Adrenal gland (tissue), 5 donors: ENCODE measurements around the gene ADAMTS13.

Experiments
- CTCF ChIP-seq, 6 experiments: fragments of 450-650 bp in 4 of 6; fragments of 200-600 bp in 2 of 6; sonication (generic) in 1 of 6; IDR thresholded peaks; 1 replicate in 5 of 6; 2 replicates in 1 of 6; pipeline versions ENCODE4 v1.5.1 to v1.8.0; 2016 to 2021; ENCODE audit warnings: antibody characterized with exemption in 6 of 6, mild to moderate bottlenecking in 2 of 6, moderate library complexity in 1 of 6
- POLR2A ChIP-seq, 2 donors: fragments of 450-650 bp; IDR thresholded peaks; one replicate each; pipeline ENCODE4 v1.6.1; 2017; ENCODE audit warnings: antibody characterized with exemption in 2 of 2, mild to moderate bottlenecking in 2 of 2, moderate library complexity in 1 of 2
- donor health status: DM: no; HTN: no; CAD: no.

GRCh38 chr9:133441571-133441970 lies 19.4 kb downstream of the ADAMTS13 start:
- TF ChIP-seq CTCF (IDR thresholded peaks at IDR 0.05) = no peak
- no peak for TF ChIP-seq POLR2A (IDR thresholded peaks at IDR 0.05)
